SK-N-SH (cell line): ENCODE results near the gene CLEC20A. TPM values are rescaled to one million over a fixed set of nuclear protein-coding genes. Genes with fewer than 3 reads are reported as not detected.

ENCODE experiments used
- CTCF ChIA-PET: fragments of 300-600, 350-600 bp; formaldehyde crosslinking; extraction: SDS; loops from one replicate; lab custom pipeline; 2021; lab: Yijun Ruan, JAX
- POLR2A ChIA-PET: fragments of 350-600 bp; sonication (Branson Sonifier 250); formaldehyde crosslinking; extraction: SDS; loops from one replicate; lab custom pipeline; 2020; ENCODE audit warnings: antibody characterized with exemption, inconsistent platforms; lab: Yijun Ruan, JAX
- DNase-seq: peaks from one replicate; pipeline ENCODE4 v3.0.0; 2012
- H2AFZ ChIP-seq: fragments of 200-600 bp; sonication (generic); 2 replicates; pipeline ENCODE4 v1.8.1; 2016; ENCODE audit warnings: antibody characterized with exemption, mild to moderate bottlenecking, low read depth
- H3F3A ChIP-seq: fragments of 200-600 bp; sonication (generic); replicated peaks from 2 replicates; pipeline ENCODE3; 2016; ENCODE audit warnings: antibody characterized with exemption, mild to moderate bottlenecking; ENCODE audit not compliant: insufficient read depth
- H3K27ac ChIP-seq, 2 experiments: fragments of 200-500 bp in 1 of 2; fragments of 200-600 bp in 1 of 2; sonication (Bioruptor generic) in 1 of 2; sonication (generic), shearing (Covaris generic) in 1 of 2; 2 replicates each; pipeline versions ENCODE4 v1.5.1 to v1.6.1; 2014 to 2016; ENCODE audit warnings: low read depth in 2 of 2, inconsistent platforms in 1 of 2, low read length in 1 of 2, mild to moderate bottlenecking in 1 of 2, mixed read lengths in 1 of 2
- H3K27me3 ChIP-seq: fragments of 200-600 bp; sonication (generic), shearing (Covaris generic); 2 replicates; pipeline ENCODE4 v1.6.1; 2016; ENCODE audit warnings: mixed run types; ENCODE audit not compliant: insufficient read depth
- H3K36me3 ChIP-seq, 2 experiments: fragments of 200-500 bp in 1 of 2; fragments of 200-600 bp in 1 of 2; sonication (Bioruptor generic) in 1 of 2; sonication (generic) in 1 of 2; replicated peaks in 1 of 2; 2 replicates each; pipeline versions ENCODE3 to v1.5.1; 2014 to 2016; ENCODE audit warnings: low read length in 1 of 2, mild to moderate bottlenecking in 1 of 2; ENCODE audit not compliant: insufficient read depth in 2 of 2, control insufficient read depth in 1 of 2
- H3K4me1 ChIP-seq, 2 experiments: fragments of 200-500 bp in 1 of 2; fragments of 200-600 bp in 1 of 2; sonication (Bioruptor generic) in 1 of 2; sonication (generic), shearing (Covaris generic) in 1 of 2; 2 replicates each; pipeline versions ENCODE4 v1.5.1 to v1.6.1; 2014 to 2016; ENCODE audit warnings: low read depth in 1 of 2, low read length in 1 of 2, mixed run types in 1 of 2; ENCODE audit not compliant: insufficient read depth in 2 of 2, control insufficient read depth in 1 of 2
- H3K4me2 ChIP-seq: fragments of 200-600 bp; sonication (generic), shearing (Covaris generic); 2 replicates; pipeline ENCODE4 v1.6.1; 2017; ENCODE audit warnings: mixed run types
- H3K4me3 ChIP-seq, 2 experiments: fragments of 200-500 bp in 1 of 2; fragments of 200-600 bp in 1 of 2; sonication (Bioruptor generic) in 1 of 2; sonication (generic), shearing (Covaris generic) in 1 of 2; 2 replicates each; pipeline versions ENCODE4 v1.5.1 to v1.8.1; 2014 to 2016; ENCODE audit warnings: low read depth in 2 of 2, inconsistent platforms in 1 of 2, low read length in 1 of 2, mild to moderate bottlenecking in 1 of 2, mixed read lengths in 1 of 2, moderate library complexity in 1 of 2
- H3K79me2 ChIP-seq: fragments of 200-600 bp; sonication (generic); 2 replicates; pipeline ENCODE4 v1.8.1; 2017; ENCODE audit warnings: mild to moderate bottlenecking; ENCODE audit not compliant: insufficient read depth
- H3K9ac ChIP-seq: fragments of 200-600 bp; sonication (generic); 2 replicates; pipeline ENCODE4 v1.6.1; 2017; ENCODE audit warnings: mixed run types
- H3K9me2 ChIP-seq: fragments of 200-600 bp; sonication (generic); 2 replicates; pipeline ENCODE4 v1.6.1; 2017; ENCODE audit warnings: mixed run types
- H3K9me3 ChIP-seq: fragments of 200-600 bp; sonication (generic); 2 replicates; pipeline ENCODE4 v1.6.1; 2017; ENCODE audit warnings: mixed run types, mild to moderate bottlenecking, moderate library complexity
- H4K20me1 ChIP-seq: fragments of 200-600 bp; sonication (generic); 2 replicates; pipeline ENCODE4 v1.6.1; 2017; ENCODE audit warnings: mild to moderate bottlenecking, mixed run types; ENCODE audit not compliant: insufficient read depth
- ELF1 ChIP-seq: IDR thresholded peaks from 2 replicates; pipeline ENCODE4 v1.4.0; 2012
- EP300 ChIP-seq, 2 experiments: IDR thresholded peaks; 2 replicates each; pipeline versions ENCODE4 v1.4.0 to v1.6.1; 2012; ENCODE audit warnings: borderline replicate concordance in 1 of 2, low read depth in 1 of 2, low read length in 1 of 2
- EZH2phosphoT487 ChIP-seq: fragments of 200-600 bp; sonication (generic); IDR thresholded peaks from 2 replicates; pipeline ENCODE4 v1.6.1; 2017; ENCODE audit warnings: low read depth, mixed run types, mild to moderate bottlenecking, antibody characterized with exemption, moderate library complexity, borderline replicate concordance
- FOSL2 ChIP-seq: IDR thresholded peaks from 2 replicates; pipeline ENCODE4 v1.4.0; 2012; ENCODE audit warnings: low read depth, mild to moderate bottlenecking, moderate library complexity, borderline replicate concordance
- FOXM1 ChIP-seq: IDR thresholded peaks from 2 replicates; pipeline ENCODE4 v1.4.0; 2012; ENCODE audit warnings: low read depth, mild to moderate bottlenecking
- GATA2 ChIP-seq: sonication (generic); formaldehyde crosslinking; IDR thresholded peaks from 2 replicates; pipeline ENCODE4 v1.5.0; 2020; ENCODE audit warnings: mild to moderate bottlenecking, missing genetic modification reagents
- JUND ChIP-seq: IDR thresholded peaks from 2 replicates; pipeline ENCODE4 v1.4.0; 2012
- MEF2A ChIP-seq: IDR thresholded peaks from 2 replicates; pipeline ENCODE4 v1.4.0; 2012; ENCODE audit warnings: low read depth, borderline replicate concordance
- NFIC ChIP-seq: IDR thresholded peaks from 2 replicates; pipeline ENCODE4 v1.4.0; 2012; ENCODE audit warnings: borderline replicate concordance
- NRF1 ChIP-seq: IDR thresholded peaks from 2 replicates; pipeline ENCODE4 v1.6.1; 2012; ENCODE audit warnings: low read depth, mild to moderate bottlenecking, low read length
- RAD21 ChIP-seq: IDR thresholded peaks from 2 replicates; pipeline ENCODE4 v1.6.1; 2012; ENCODE audit warnings: mild to moderate bottlenecking, low read length
- RCOR1 ChIP-seq: fragments of 150-350 bp; IDR thresholded peaks from 2 replicates; pipeline ENCODE4 v1.6.1; 2017; ENCODE audit warnings: antibody characterized with exemption, low read length
- TAF1 ChIP-seq: IDR thresholded peaks from 2 replicates; pipeline ENCODE4 v1.6.1; 2012; ENCODE audit warnings: low read depth, mild to moderate bottlenecking, low read length, moderate library complexity, borderline replicate concordance
- WGBS: methylation state at CpG from one replicate; pipeline ENCODE4 v1.1.6; 2017; ENCODE audit warnings: low lambda C conversion rate; 5-methylcytosine and 5-hydroxymethylcytosine counted together
- polyA plus RNA-seq, 3 experiments: library from polyadenylated mRNA; depleted of rRNA; stranded (reverse); fragments of >200 nt; gene quantifications; 2 replicates each; pipeline ENCODE4 v1.2.3, GENCODE V29; 2012
- small RNA-seq, 7 experiments: library from RNA; depleted of rRNA; stranded (forward); fragments of <200 nt; gene quantifications; one replicate each; pipeline ENCODE3, GENCODE V24; 2012
- TF ChIP-seq, protein P1 (sequence below): IDR thresholded peaks from 2 replicates; pipeline ENCODE4 v1.6.1; 2012; ENCODE audit warnings: mild to moderate bottlenecking, low read depth, low read length, moderate library complexity
- TF ChIP-seq, protein P2 (sequence below): IDR thresholded peaks from 2 replicates; pipeline ENCODE4 v1.4.0; 2012; ENCODE audit warnings: low read depth
- TF ChIP-seq, protein P3 (sequence below): IDR thresholded peaks from 2 replicates; pipeline ENCODE4 v1.4.0; 2012; ENCODE audit warnings: low read depth, borderline replicate concordance
- TF ChIP-seq, protein P4 (sequence below): IDR thresholded peaks from 2 replicates; pipeline ENCODE4; 2012

Gene CLEC20A
- polyA plus RNA-seq, 1 of the 3 experiments (the other 2 are of a cell fraction), result not detected

DNA sequence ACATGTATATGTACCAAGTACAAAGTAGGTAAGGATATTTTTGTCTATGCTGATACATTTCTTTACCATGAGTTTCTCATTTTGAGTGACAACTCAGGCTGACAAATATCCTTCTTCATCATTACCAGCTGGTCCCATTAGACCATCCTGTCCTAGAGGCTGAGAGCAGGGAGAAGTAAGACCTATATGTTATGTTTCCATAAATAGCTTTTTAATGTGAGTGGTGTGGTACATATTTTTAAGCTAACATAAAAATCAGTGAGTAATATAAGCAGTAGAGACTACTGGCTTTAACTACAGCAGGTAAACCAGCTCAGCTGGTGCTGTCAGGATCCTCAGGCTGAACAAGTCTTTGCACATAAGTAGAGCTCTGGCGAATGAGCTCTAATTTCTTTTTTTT, 62.4 kb downstream of the CLEC20A start:
- no peak for DNase-seq
- Histone ChIP-seq H3K9ac (no peak overlapping the region), H3K27ac (no peak overlapping the region), H3K79me2 (no peaks in the 10 kb centered on the region), H3F3A (no peaks in the 10 kb centered on the region), H3K36me3 (peaks cover 1 to 2% of the 10 kb centered on the region in 2 experiments), H3K9me2 (no peaks in the 10 kb centered on the region), H3K4me1 (no peaks in the 10 kb centered on the region; a peak in 1 of 4 replicates), H2AFZ (no peak overlapping the region), H3K4me3 (no peak overlapping the region), H4K20me1 (no peaks in the 10 kb centered on the region), H3K27me3 (no peaks in the 10 kb centered on the region), H3K4me2 (no peak overlapping the region), H3K9me3 (no peaks in the 10 kb centered on the region)
- ChIA-PET POLR2A (no interaction called here), CTCF (interaction anchor here (0.6 to 1.1 kb wide), 3 partner anchors 13 to 570 kb away, joined by 3 read pairs; no protein-coding TSS in a partner anchor)
- 82% methylated on average over 1 of the region's 1 CpG for WGBS
- TF ChIP-seq FOSL2, result no peak
- TF ChIP-seq NRF1, result no peak
- TF ChIP-seq ELF1, result no peak
- TF ChIP-seq MEF2A, result no peak
- TF ChIP-seq FOXM1, result no peak
- TF ChIP-seq JUND, result no peak
- TF ChIP-seq, protein P1, sequence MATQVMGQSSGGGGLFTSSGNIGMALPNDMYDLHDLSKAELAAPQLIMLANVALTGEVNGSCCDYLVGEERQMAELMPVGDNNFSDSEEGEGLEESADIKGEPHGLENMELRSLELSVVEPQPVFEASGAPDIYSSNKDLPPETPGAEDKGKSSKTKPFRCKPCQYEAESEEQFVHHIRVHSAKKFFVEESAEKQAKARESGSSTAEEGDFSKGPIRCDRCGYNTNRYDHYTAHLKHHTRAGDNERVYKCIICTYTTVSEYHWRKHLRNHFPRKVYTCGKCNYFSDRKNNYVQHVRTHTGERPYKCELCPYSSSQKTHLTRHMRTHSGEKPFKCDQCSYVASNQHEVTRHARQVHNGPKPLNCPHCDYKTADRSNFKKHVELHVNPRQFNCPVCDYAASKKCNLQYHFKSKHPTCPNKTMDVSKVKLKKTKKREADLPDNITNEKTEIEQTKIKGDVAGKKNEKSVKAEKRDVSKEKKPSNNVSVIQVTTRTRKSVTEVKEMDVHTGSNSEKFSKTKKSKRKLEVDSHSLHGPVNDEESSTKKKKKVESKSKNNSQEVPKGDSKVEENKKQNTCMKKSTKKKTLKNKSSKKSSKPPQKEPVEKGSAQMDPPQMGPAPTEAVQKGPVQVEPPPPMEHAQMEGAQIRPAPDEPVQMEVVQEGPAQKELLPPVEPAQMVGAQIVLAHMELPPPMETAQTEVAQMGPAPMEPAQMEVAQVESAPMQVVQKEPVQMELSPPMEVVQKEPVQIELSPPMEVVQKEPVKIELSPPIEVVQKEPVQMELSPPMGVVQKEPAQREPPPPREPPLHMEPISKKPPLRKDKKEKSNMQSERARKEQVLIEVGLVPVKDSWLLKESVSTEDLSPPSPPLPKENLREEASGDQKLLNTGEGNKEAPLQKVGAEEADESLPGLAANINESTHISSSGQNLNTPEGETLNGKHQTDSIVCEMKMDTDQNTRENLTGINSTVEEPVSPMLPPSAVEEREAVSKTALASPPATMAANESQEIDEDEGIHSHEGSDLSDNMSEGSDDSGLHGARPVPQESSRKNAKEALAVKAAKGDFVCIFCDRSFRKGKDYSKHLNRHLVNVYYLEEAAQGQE, result no peak
- TF ChIP-seq, protein P2, sequence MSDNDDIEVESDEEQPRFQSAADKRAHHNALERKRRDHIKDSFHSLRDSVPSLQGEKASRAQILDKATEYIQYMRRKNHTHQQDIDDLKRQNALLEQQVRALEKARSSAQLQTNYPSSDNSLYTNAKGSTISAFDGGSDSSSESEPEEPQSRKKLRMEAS, result no peak
- no peak for TF ChIP-seq RAD21
- no peak for TF ChIP-seq GATA2 (CRISPR knock-in tag)
- TF ChIP-seq, protein P3, sequence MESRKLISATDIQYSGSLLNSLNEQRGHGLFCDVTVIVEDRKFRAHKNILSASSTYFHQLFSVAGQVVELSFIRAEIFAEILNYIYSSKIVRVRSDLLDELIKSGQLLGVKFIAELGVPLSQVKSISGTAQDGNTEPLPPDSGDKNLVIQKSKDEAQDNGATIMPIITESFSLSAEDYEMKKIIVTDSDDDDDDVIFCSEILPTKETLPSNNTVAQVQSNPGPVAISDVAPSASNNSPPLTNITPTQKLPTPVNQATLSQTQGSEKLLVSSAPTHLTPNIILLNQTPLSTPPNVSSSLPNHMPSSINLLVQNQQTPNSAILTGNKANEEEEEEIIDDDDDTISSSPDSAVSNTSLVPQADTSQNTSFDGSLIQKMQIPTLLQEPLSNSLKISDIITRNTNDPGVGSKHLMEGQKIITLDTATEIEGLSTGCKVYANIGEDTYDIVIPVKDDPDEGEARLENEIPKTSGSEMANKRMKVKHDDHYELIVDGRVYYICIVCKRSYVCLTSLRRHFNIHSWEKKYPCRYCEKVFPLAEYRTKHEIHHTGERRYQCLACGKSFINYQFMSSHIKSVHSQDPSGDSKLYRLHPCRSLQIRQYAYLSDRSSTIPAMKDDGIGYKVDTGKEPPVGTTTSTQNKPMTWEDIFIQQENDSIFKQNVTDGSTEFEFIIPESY, result no peak
- no peak for TF ChIP-seq RCOR1
- TF ChIP-seq, protein P4, sequence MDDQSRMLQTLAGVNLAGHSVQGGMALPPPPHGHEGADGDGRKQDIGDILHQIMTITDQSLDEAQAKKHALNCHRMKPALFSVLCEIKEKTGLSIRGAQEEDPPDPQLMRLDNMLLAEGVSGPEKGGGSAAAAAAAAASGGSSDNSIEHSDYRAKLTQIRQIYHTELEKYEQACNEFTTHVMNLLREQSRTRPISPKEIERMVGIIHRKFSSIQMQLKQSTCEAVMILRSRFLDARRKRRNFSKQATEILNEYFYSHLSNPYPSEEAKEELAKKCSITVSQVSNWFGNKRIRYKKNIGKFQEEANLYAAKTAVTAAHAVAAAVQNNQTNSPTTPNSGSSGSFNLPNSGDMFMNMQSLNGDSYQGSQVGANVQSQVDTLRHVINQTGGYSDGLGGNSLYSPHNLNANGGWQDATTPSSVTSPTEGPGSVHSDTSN, result no peak
- TF ChIP-seq EP300 (IDR thresholded peaks at IDR 0.05; ENCODE audit: borderline replicate concordance in 1 of 2, low read depth in 1 of 2, low read length in 1 of 2), result no peak
- no peak for TF ChIP-seq EZH2phosphoT487
- no peak for TF ChIP-seq TAF1
- TF ChIP-seq NFIC, result no peak

Small RNA genes lying within 50 kb of the gene (small RNA-seq; reads per million reads assigned to genes)
- gene RF00017, result 0 reads per million in 7 experiments

Other genes with a start within 250 kb of the CLEC20A start
- gene TEX35, start 16.1 kb upstream of the CLEC20A start, polyA plus RNA-seq (2012; rRNA removed), result 0.03 TPM in 1 of 2 replicates, not detected in the other
- 5.1 and 8.2 TPM in 2 replicates for gene RALGPS2, start 228.3 kb upstream of the CLEC20A start, polyA plus RNA-seq (2012; rRNA removed)